Measurements from ENCODE around the gene IGFBP2.

DNA sequence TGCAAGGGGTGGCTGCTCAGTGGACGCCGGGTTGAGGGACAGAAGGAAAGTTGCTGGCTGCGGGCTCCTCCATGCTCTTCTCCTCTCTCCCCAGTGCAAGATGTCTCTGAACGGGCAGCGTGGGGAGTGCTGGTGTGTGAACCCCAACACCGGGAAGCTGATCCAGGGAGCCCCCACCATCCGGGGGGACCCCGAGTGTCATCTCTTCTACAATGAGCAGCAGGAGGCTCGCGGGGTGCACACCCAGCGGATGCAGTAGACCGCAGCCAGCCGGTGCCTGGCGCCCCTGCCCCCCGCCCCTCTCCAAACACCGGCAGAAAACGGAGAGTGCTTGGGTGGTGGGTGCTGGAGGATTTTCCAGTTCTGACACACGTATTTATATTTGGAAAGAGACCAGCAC is 30.6 kb downstream of the IGFBP2 start:
- TF ChIP-seq CTCF (conservative IDR thresholded peaks at IDR 0.05; ENCODE audit: low read depth in 2 of 2) = no peak
- TF ChIP-seq REST (IDR thresholded peaks at IDR 0.05; ENCODE audit: unreplicated experiment) = no peak
